Stimulated activated CD8-positive, alpha-beta memory T cell treated with anti-CD3 and anti-CD28 coated beads, Interleukin-4, amount 100 ng/mL, for 1 hour (primary cell): ENCODE measurements around the gene SHROOM1.

Experiments used
- DNase-seq, 2 donors: peaks; one replicate each; pipeline ENCODE4 v3.0.0-alpha.2; 2020; ENCODE audit warnings: low read depth in 2 of 2, low spot score in 1 of 2

The SHROOM1 gene

GRCh38 chr5:132778856-132779255 lies 51.6 kb downstream of the SHROOM1 start:
- DNase-seq, result no peak

GRCh38 chr5:132778129-132778528 lies 52.3 kb downstream of the SHROOM1 start:
- DNase-seq, result no peak

GRCh38 chr5:132777209-132778069 lies 53.0 kb downstream of the SHROOM1 start, which contains the start of gene SEPTIN8:
Gene SEPTIN8 (minus strand): TSS chr5:132777239. CDS start chr5:132777137, 102 bp downstream.
- DNase-seq, result no peak

GRCh38 chr5:132776938-132777208 lies 53.6 kb downstream of the SHROOM1 start:
- DNase-seq, result no peak

- DNase-seq, result no peak
Observed at GRCh38 chr5:132776131-132776937, 54.1 kb downstream of the SHROOM1 start.

GRCh38 chr5:132775476-132775961 lies 54.9 kb downstream of the SHROOM1 start:
- DNase-seq, result no peak

- DNase-seq, result no peak
Observed at GRCh38 chr5:132774896-132775295, 55.6 kb downstream of the SHROOM1 start.

GRCh38 chr5:132774406-132774805 lies 56.0 kb downstream of the SHROOM1 start:
- no peak for DNase-seq

- no peak for DNase-seq
Observed at GRCh38 chr5:132773601-132774355, 56.7 kb downstream of the SHROOM1 start.

- DNase-seq, result no peak
Observed at GRCh38 chr5:132773114-132773513, 57.3 kb downstream of the SHROOM1 start.

GRCh38 chr5:132772291-132773070 lies 58.0 kb downstream of the SHROOM1 start:
- no peak for DNase-seq
